ENCODE data around the gene CHSY1.
A peak's percentile ranks its signal among the peaks of the same experiment; 100 is the strongest.

Gene CHSY1, protein sequence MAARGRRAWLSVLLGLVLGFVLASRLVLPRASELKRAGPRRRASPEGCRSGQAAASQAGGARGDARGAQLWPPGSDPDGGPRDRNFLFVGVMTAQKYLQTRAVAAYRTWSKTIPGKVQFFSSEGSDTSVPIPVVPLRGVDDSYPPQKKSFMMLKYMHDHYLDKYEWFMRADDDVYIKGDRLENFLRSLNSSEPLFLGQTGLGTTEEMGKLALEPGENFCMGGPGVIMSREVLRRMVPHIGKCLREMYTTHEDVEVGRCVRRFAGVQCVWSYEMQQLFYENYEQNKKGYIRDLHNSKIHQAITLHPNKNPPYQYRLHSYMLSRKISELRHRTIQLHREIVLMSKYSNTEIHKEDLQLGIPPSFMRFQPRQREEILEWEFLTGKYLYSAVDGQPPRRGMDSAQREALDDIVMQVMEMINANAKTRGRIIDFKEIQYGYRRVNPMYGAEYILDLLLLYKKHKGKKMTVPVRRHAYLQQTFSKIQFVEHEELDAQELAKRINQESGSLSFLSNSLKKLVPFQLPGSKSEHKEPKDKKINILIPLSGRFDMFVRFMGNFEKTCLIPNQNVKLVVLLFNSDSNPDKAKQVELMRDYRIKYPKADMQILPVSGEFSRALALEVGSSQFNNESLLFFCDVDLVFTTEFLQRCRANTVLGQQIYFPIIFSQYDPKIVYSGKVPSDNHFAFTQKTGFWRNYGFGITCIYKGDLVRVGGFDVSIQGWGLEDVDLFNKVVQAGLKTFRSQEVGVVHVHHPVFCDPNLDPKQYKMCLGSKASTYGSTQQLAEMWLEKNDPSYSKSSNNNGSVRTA

GRCh38 chr15:101251830-101252820, at the start of gene CHSY1:
Gene CHSY1, minus strand, starts transcription at chr15:101252048. Its CDS starts 592 bp downstream, at chr15:101251456.
- H3K4me3 ChIP-seq (ENCODE audit: low read length, poor library complexity, severe bottlenecking) = peak within 1 kb of the TSS; percentile 94
- TF ChIP-seq, protein P1, sequence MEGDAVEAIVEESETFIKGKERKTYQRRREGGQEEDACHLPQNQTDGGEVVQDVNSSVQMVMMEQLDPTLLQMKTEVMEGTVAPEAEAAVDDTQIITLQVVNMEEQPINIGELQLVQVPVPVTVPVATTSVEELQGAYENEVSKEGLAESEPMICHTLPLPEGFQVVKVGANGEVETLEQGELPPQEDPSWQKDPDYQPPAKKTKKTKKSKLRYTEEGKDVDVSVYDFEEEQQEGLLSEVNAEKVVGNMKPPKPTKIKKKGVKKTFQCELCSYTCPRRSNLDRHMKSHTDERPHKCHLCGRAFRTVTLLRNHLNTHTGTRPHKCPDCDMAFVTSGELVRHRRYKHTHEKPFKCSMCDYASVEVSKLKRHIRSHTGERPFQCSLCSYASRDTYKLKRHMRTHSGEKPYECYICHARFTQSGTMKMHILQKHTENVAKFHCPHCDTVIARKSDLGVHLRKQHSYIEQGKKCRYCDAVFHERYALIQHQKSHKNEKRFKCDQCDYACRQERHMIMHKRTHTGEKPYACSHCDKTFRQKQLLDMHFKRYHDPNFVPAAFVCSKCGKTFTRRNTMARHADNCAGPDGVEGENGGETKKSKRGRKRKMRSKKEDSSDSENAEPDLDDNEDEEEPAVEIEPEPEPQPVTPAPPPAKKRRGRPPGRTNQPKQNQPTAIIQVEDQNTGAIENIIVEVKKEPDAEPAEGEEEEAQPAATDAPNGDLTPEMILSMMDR (conservative IDR thresholded peaks at IDR 0.05; ENCODE audit: low read length) = no peak
- TF ChIP-seq EZH2phosphoT487 (IDR thresholded peaks at IDR 0.05; ENCODE audit: borderline replicate concordance) = no peak
- H3K4me1 ChIP-seq (ENCODE audit: insufficient read depth, low read length, poor library complexity, severe bottlenecking) = peaks cover 58% of the 10 kb centered on the region
- no peaks in the 10 kb centered on the region for H3K36me3 ChIP-seq (ENCODE audit: insufficient read depth, low read length)
- H3K27me3 ChIP-seq (ENCODE audit: insufficient read depth, low read length, poor library complexity, severe bottlenecking) = no peaks in the 10 kb centered on the region
- no peaks in the 10 kb centered on the region for H3K9me2 ChIP-seq (replicated peaks; ENCODE audit: low read depth, low read length)
- H3K4me2 ChIP-seq (ENCODE audit: low read depth, low read length, poor library complexity, severe bottlenecking) = peak within 1 kb of the TSS; percentile 96
- H4K20me1 ChIP-seq (ENCODE audit: insufficient read depth, low read length, poor library complexity, severe bottlenecking) = peaks cover 37% of the 10 kb centered on the region
- 0 out of 2 replicates have a peak, but pooled peaks cover 6% of the 10 kb centered on the region for H3F3A ChIP-seq (ENCODE audit: low read depth)
- peaks cover 53% of the 10 kb centered on the region for H3K79me2 ChIP-seq (ENCODE audit: insufficient read depth, low read length)
- peak within 1 kb of the TSS; percentile 92 for H3K9ac ChIP-seq (ENCODE audit: low read depth, low read length, poor library complexity, severe bottlenecking)
- no peaks in the 10 kb centered on the region for H3K9me3 ChIP-seq (ENCODE audit: insufficient read depth, low read depth, low read length)
- peak within 1 kb of the TSS; percentile 96 for H2AFZ ChIP-seq (ENCODE audit: low read length)

- H3K9ac ChIP-seq (ENCODE audit: low read depth, low read length, poor library complexity, severe bottlenecking) = peak overlapping the region; percentile 92
Measured at GRCh38 chr15:101296418-101297405, 44.9 kb upstream of the CHSY1 start.

More at GRCh38 chr15:101296418-101297405, 44.9 kb upstream of the CHSY1 start:
- H3K4me1 ChIP-seq (ENCODE audit: insufficient read depth, low read length, poor library complexity, severe bottlenecking) = peaks cover 25% of the 10 kb centered on the region
- no peak for TF ChIP-seq EZH2phosphoT487 (IDR thresholded peaks at IDR 0.05; ENCODE audit: borderline replicate concordance)
- TF ChIP-seq, protein P1 (conservative IDR thresholded peaks at IDR 0.05; ENCODE audit: low read length) = no peak
- H2AFZ ChIP-seq (ENCODE audit: low read length) = no peak overlapping the region
- no peaks in the 10 kb centered on the region for H3K9me3 ChIP-seq (ENCODE audit: insufficient read depth, low read depth, low read length)
- H3K36me3 ChIP-seq (ENCODE audit: insufficient read depth, low read length) = no peaks in the 10 kb centered on the region
- H3K9me2 ChIP-seq (replicated peaks; ENCODE audit: low read depth, low read length) = no peaks in the 10 kb centered on the region
- peaks cover 37% of the 10 kb centered on the region for H3K79me2 ChIP-seq (ENCODE audit: insufficient read depth, low read length)
- peaks cover 5% of the 10 kb centered on the region; the same call in 1 of the 2 replicates for H3F3A ChIP-seq (ENCODE audit: low read depth)
- peak overlapping the region; percentile 87 for H3K4me2 ChIP-seq (ENCODE audit: low read depth, low read length, poor library complexity, severe bottlenecking)
- no peaks in the 10 kb centered on the region for H3K27me3 ChIP-seq (ENCODE audit: insufficient read depth, low read length, poor library complexity, severe bottlenecking)
- peaks cover 28% of the 10 kb centered on the region for H4K20me1 ChIP-seq (ENCODE audit: insufficient read depth, low read length, poor library complexity, severe bottlenecking)
- peak overlapping the region; percentile 97 for H3K4me3 ChIP-seq (ENCODE audit: low read length, poor library complexity, severe bottlenecking)
